Measurements from ENCODE around the gene GPC5.
"Not testable (repeated sequence)": the region's sequence is repeated elsewhere in the genome, so short reads cannot be mapped to it uniquely, and the experiment has no call there.

Gene GPC5

DNA sequence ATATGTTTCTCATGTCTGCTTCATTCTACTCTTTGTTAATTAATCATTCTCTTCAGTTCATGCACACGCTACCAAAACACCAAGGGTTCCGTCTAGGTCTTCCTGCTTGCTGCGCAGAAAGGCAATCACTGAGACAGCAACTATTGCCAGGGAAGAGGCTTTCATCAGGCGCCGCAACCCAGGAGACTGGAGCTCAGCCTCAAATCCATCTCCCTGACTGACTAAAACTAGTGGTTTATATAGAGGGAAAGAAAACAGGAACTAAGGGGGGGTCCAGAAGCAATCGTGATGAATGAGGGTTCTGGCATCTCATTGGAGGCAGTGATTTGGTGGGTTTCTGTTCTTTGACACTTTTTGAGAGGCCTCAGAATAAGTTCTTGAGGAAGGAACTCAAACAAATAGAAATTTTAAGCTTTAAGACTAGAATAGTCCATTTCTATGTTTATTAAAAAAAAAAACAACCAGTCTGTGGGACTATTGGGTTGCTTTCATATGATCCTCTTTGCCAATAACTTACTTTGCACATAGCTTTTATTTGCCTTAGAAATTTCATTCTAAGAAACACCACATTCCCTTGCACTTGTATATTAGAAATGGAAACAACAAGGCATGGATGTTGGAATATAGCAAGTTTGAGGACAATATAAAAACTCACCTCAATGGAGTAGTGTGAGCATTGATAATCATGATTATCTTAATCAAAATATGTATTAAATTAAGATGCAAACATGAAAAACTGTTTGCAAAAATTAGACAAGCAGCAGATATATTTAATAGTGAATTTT, 1137.0 kb downstream of the GPC5 start:
- ChIA-PET POLR2A (no interaction called here), CTCF (interaction anchor here (1.7 kb wide), 1 partner anchor 16 kb away, joined by 3 read pairs; no protein-coding TSS in a partner anchor)
- DNase-seq (ENCODE audit: extremely low spot score), result no peak
- TF ChIP-seq, protein P1, sequence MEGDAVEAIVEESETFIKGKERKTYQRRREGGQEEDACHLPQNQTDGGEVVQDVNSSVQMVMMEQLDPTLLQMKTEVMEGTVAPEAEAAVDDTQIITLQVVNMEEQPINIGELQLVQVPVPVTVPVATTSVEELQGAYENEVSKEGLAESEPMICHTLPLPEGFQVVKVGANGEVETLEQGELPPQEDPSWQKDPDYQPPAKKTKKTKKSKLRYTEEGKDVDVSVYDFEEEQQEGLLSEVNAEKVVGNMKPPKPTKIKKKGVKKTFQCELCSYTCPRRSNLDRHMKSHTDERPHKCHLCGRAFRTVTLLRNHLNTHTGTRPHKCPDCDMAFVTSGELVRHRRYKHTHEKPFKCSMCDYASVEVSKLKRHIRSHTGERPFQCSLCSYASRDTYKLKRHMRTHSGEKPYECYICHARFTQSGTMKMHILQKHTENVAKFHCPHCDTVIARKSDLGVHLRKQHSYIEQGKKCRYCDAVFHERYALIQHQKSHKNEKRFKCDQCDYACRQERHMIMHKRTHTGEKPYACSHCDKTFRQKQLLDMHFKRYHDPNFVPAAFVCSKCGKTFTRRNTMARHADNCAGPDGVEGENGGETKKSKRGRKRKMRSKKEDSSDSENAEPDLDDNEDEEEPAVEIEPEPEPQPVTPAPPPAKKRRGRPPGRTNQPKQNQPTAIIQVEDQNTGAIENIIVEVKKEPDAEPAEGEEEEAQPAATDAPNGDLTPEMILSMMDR (IDR thresholded peaks at IDR 0.05; ENCODE audit: control extremely low read depth, extremely low read depth, low read depth, missing control alignments), result no peak

DNA sequence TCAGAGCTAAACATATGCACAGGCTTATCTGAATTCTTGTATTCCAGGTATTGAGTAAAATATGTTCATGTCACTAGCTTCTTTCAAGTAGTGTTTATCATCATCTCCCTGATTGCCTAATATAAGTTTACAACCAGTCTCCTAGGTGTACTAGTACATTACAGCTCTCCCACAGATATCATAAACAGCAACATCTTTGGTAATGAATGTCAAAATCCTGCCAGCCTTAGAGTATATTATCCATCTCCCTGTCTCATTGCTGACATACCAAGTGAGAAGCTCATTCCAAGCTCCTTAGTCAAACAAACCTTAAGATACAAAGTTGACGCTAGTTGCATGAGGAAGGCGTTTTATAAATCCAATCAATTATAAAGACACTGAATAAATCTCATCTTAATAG, 1139.0 kb downstream of the GPC5 start:
- TF ChIP-seq, protein P1 (IDR thresholded peaks at IDR 0.05; ENCODE audit: control extremely low read depth, extremely low read depth, low read depth, missing control alignments), result no peak
- ChIA-PET POLR2A (no interaction called here), CTCF (interaction anchor here (1.3 kb wide), 1 partner anchor 10 kb away, joined by 3 read pairs; no protein-coding TSS in a partner anchor)
- no peak for DNase-seq (ENCODE audit: extremely low spot score)

DNA sequence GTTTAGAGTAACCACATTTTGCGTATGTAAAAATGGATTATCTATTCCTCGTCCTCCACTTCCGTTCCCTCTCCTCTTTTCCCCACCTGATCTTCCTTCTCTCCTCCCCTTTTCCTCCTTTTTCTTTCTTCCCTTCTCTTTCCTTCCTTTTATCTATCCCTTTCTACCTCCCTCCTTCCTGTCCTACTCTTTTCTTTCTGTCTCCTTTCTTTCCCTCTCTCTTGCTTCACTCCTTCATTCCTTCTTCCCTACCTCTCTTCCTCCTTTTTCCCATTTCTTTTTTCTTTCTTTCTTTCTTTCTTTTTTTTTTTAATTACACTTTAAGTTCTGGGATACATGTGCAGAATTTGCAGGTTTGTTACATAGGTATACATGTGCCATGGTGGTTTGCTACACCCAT, 1139.7 kb downstream of the GPC5 start:
- ChIA-PET POLR2A (no interaction called here), CTCF (no interaction called here)
- no peak for DNase-seq (ENCODE audit: extremely low spot score)
- TF ChIP-seq, protein P1 (IDR thresholded peaks at IDR 0.05; ENCODE audit: control extremely low read depth, extremely low read depth, low read depth, missing control alignments), result no peak

DNA sequence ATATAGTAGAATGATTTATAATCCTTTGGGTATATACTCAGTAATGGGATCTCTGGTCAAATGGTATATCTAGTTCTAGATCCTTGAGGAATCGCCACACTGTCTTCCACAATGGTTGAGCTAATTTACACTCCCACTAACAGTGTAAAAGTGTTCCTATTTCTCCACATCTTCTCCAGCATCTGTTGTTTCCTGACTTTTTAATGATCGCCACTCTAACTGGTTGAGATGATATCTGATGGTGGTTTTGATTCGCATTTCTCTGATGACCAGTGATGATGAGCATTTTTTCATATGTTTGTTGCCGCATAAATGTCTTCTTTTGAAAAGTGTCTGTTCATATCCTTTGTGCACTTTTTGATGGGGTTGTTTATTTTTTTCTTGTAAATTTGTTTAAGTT, 1140.7 kb downstream of the GPC5 start:
- CTCF ChIA-PET; DNase-seq (ENCODE audit: extremely low spot score); POLR2A ChIA-PET: not testable (repeated sequence)

DNA sequence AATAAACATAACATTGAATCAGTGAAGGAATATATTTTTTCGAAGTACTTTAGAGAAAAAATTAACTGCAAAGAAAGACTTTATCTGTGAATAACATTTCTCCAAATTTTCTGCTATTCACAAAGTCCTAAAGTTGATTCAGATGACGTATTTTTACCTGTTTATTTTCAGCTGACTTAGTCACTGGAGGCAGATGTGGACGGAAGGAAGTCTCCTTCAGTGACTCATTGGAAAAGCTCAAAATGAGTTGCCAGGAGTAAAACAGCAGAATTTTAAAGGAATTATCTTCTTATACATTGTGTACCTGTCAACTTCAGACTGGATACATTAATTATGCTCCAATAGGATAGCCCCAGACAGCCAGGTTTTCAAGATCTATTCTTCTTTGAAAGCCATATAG, 1148.8 kb downstream of the GPC5 start:
- ChIA-PET POLR2A (no interaction called here), CTCF (no interaction called here)
- no peak for DNase-seq (ENCODE audit: extremely low spot score)
- TF ChIP-seq, protein P1 (IDR thresholded peaks at IDR 0.05; ENCODE audit: control extremely low read depth, extremely low read depth, low read depth, missing control alignments), result no peak

DNA sequence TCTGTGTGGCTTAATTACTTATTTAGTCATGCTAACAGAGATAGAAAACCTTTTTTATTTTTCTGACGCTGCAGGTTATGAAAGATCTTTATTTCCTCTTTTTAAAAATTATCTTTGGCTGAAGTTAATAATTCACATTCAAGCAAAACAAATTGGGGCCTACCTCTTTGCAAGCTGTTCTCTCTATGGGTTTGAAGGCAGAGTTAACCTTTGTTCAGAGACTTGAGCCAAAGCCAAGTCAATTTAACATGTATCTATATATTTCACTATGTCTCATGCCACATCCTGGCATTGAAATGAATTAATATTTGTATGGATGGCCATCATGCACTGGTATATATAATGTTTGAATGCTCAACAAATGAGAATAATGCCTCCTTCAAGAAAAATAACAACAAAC, 1150.9 kb downstream of the GPC5 start:
- ChIA-PET POLR2A (no interaction called here), CTCF (no interaction called here)
- no peak for DNase-seq (ENCODE audit: extremely low spot score)
- TF ChIP-seq, protein P1 (IDR thresholded peaks at IDR 0.05; ENCODE audit: control extremely low read depth, extremely low read depth, low read depth, missing control alignments), result no peak

DNA sequence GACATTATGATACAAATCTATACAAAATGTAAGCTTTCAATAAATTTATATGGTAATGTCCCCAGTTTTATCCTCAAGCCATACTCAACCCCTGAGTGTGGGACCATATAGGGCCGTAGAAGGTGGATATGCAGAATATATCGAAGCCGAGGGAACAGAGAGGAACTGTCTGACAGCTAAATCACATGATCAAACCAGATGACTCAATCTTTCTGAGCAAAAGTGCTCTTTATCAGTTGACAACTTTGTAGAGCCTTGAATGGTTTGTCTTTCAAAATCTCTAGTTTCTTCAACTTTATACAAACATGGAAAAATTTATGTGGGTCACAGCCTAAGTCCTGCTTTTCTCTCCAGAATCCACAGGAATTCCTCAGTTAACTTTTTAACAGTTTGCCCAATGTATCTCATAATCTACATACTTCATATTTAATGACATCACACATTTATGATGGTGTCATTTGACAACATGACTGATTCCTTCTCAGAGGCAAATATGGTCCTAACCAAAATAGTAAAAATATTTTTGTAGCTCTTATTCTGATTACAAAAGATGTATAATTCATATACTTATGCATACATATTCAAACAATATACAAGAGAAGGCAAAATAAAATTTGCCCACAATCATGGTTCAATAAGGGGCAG, 1155.2 kb downstream of the GPC5 start:
- ChIA-PET CTCF (no interaction called here), POLR2A (no interaction called here)
- TF ChIP-seq, protein P1 (IDR thresholded peaks at IDR 0.05; ENCODE audit: control extremely low read depth, extremely low read depth, low read depth, missing control alignments), result no peak

More for the DNA sequence above, 1155.2 kb downstream of the GPC5 start:
- no peak for DNase-seq (ENCODE audit: extremely low spot score)

Data from GM10248 (cell line).